SU-DHL-6 (cell line): ENCODE measurements around the gene C10orf71.

Experiments
- H2AFZ ChIP-seq: fragments of 200-600 bp; sonication (generic); 2 replicates; pipeline ENCODE4 v1.6.1; 2014; ENCODE audit warnings: low read depth, mild to moderate bottlenecking, moderate library complexity, mixed read lengths, antibody characterized with exemption, low read length; ENCODE audit not compliant: severe bottlenecking
- H3F3A ChIP-seq: fragments of 200-600 bp; shearing (Covaris generic); 2 replicates; pipeline ENCODE4 v1.6.0; 2016; ENCODE audit warnings: antibody characterized with exemption, mild to moderate bottlenecking; ENCODE audit not compliant: insufficient read depth
- H3K27ac ChIP-seq: fragments of 200-600 bp; sonication (generic); 2 replicates; pipeline ENCODE4 v1.5.1; 2016; ENCODE audit warnings: low read depth, mild to moderate bottlenecking, low read length, moderate library complexity, mixed read lengths
- H3K27me3 ChIP-seq: fragments of 200-600 bp; sonication (generic), shearing (Covaris generic); 2 replicates; pipeline ENCODE4 v1.6.0; 2014; ENCODE audit warnings: mild to moderate bottlenecking, low read length
- H3K36me3 ChIP-seq: fragments of 200-600 bp; sonication (generic); 2 replicates; pipeline ENCODE4 v1.6.1; 2014; ENCODE audit warnings: mild to moderate bottlenecking, low read length, mixed read lengths
- H3K4me2 ChIP-seq: fragments of 300-600, 200-600 bp; shearing (Covaris generic), sonication (generic); 2 replicates; pipeline ENCODE4 v1.6.0; 2014; ENCODE audit warnings: low read length, low read depth, mild to moderate bottlenecking; ENCODE audit not compliant: poor library complexity, severe bottlenecking
- H3K4me3 ChIP-seq: fragments of 200-600 bp; sonication (generic); 2 replicates; pipeline ENCODE4 v1.5.1; 2014; ENCODE audit warnings: antibody characterized with exemption, low read length, mild to moderate bottlenecking, mixed read lengths; ENCODE audit not compliant: insufficient read depth, poor library complexity, severe bottlenecking
- H3K79me2 ChIP-seq: fragments of 200-600 bp; sonication (generic); 2 replicates; pipeline ENCODE4 v1.6.1; 2014; ENCODE audit warnings: mild to moderate bottlenecking, low read length, moderate library complexity; ENCODE audit not compliant: insufficient read depth
- H3K9ac ChIP-seq: fragments of 200-600 bp; sonication (generic); 2 replicates; pipeline ENCODE4 v1.7.0; 2014; ENCODE audit warnings: mild to moderate bottlenecking, low read length
- H3K9me2 ChIP-seq: fragments of 200-600 bp; sonication (generic); replicated peaks from 2 replicates; pipeline ENCODE4 v1.6.1; 2014; ENCODE audit warnings: low read length; ENCODE audit not compliant: insufficient read depth
- H3K9me3 ChIP-seq: fragments of 200-600 bp; sonication (generic); 2 replicates; pipeline ENCODE4 v1.6.1; 2014; ENCODE audit warnings: low read length, mixed read lengths; ENCODE audit not compliant: insufficient read depth
- H4K20me1 ChIP-seq: fragments of 200-600 bp; sonication (generic); 2 replicates; pipeline ENCODE4 v1.6.1; 2014; ENCODE audit warnings: low read depth, mild to moderate bottlenecking, antibody characterized with exemption, low read length, moderate library complexity, mixed read lengths
- EZH2phosphoT487 ChIP-seq: fragments of 200-600 bp; sonication (generic), shearing (Covaris generic); conservative IDR thresholded peaks from 2 replicates; pipeline ENCODE4 v1.6.1; 2018; ENCODE audit warnings: mild to moderate bottlenecking, antibody characterized with exemption, low read length, moderate library complexity, mixed read lengths
- TF ChIP-seq, protein P1 (sequence below): fragments of 200-600 bp; sonication (generic); IDR thresholded peaks from one replicate; pipeline ENCODE4 v1.5.1; 2017; ENCODE audit warnings: antibody characterized with exemption, mild to moderate bottlenecking, low read length, moderate library complexity; ENCODE audit not compliant: insufficient read depth, poor library complexity, severe bottlenecking

Gene C10orf71

DNA sequence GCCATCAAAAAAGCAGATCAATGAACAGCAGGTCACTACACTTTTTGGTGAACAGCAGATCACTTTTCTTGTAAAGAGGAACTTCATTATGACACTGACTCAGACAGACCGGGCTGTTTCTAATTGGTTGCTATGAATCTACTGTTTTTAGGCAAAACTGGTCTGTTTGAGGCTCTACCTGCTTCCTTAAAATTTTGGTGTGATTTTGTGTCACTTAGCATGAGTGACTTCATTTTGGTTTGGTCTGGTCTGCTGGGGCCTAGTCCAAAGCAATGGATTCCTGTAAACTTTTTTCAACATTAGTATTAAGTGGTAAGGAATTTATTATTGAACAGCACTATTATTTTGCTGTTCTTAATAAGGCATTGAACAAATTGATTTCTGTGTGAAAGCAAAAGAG is 41.8 kb upstream of the C10orf71 start:
- no peak for TF ChIP-seq EZH2phosphoT487
- TF ChIP-seq, protein P1, sequence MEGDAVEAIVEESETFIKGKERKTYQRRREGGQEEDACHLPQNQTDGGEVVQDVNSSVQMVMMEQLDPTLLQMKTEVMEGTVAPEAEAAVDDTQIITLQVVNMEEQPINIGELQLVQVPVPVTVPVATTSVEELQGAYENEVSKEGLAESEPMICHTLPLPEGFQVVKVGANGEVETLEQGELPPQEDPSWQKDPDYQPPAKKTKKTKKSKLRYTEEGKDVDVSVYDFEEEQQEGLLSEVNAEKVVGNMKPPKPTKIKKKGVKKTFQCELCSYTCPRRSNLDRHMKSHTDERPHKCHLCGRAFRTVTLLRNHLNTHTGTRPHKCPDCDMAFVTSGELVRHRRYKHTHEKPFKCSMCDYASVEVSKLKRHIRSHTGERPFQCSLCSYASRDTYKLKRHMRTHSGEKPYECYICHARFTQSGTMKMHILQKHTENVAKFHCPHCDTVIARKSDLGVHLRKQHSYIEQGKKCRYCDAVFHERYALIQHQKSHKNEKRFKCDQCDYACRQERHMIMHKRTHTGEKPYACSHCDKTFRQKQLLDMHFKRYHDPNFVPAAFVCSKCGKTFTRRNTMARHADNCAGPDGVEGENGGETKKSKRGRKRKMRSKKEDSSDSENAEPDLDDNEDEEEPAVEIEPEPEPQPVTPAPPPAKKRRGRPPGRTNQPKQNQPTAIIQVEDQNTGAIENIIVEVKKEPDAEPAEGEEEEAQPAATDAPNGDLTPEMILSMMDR = no peak

DNA sequence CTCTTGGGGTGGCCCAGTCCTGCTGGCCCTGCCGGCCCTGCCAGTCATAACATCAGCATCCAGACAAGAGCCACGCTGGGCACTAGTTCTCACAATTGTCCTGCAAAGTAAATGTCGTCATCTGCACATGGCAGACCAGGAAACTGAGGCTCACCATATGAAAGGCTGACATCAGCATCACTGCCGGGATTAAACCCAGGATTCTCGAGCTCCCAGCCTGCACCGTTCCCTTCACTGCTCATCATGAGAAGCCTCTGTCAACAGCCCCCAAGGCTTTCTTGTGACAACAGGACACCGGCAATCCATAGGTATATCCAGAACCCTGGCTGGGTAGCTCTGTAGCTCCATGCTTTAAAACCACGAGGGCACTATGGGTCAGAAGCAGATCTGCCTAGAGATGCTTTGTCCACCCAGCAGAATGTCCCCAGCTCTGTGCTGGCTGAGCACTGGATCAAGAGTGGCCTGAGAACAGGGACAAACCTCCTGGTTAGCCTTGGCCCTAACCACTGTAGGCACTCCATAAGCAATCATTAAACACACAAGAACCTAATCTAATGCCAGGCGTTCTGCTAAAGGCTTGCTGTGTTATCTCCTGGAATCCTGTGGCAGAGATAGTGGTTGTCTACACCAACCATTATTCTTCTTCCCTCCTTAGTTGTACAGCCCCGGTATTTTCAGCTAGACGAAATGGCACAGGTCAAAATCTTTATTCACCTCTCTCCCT is 41.2 kb upstream of the C10orf71 start:
- Histone ChIP-seq H4K20me1 (no peaks in the 10 kb centered on the region), H3K4me3 (no peak overlapping the region), H3K27me3 (no peaks in the 10 kb centered on the region), H3K9ac (no peak overlapping the region), H3F3A (no peaks in the 10 kb centered on the region), H3K9me3 (no peaks in the 10 kb centered on the region), H2AFZ (no peak overlapping the region), H3K9me2 (no peaks in the 10 kb centered on the region), H3K36me3 (no peaks in the 10 kb centered on the region), H3K27ac (no peak overlapping the region), H3K4me2 (no peak overlapping the region), H3K79me2 (no peaks in the 10 kb centered on the region)
- TF ChIP-seq, protein P1 = no peak
- TF ChIP-seq EZH2phosphoT487 = no peak

More for the DNA sequence above, 41.8 kb upstream of the C10orf71 start:
- no peak overlapping the region for H2AFZ ChIP-seq
- no peak overlapping the region for H3K4me3 ChIP-seq
- no peaks in the 10 kb centered on the region for H3K27me3 ChIP-seq
- no peaks in the 10 kb centered on the region for H3F3A ChIP-seq
- H3K27ac ChIP-seq = no peak overlapping the region
- H3K9me3 ChIP-seq = no peaks in the 10 kb centered on the region
- no peaks in the 10 kb centered on the region for H4K20me1 ChIP-seq
- no peaks in the 10 kb centered on the region for H3K9me2 ChIP-seq
- no peaks in the 10 kb centered on the region for H3K79me2 ChIP-seq
- no peak overlapping the region for H3K9ac ChIP-seq
- no peaks in the 10 kb centered on the region for H3K36me3 ChIP-seq
- H3K4me2 ChIP-seq = no peak overlapping the region

GRCh38 chr10:49258350-49258683 is 40.7 kb upstream of the C10orf71 start:
- no peaks in the 10 kb centered on the region for H3K9me2 ChIP-seq
- H3K27ac ChIP-seq = no peak overlapping the region
- H3K27me3 ChIP-seq = no peaks in the 10 kb centered on the region
- H3K9ac ChIP-seq = no peak overlapping the region
- H3K4me2 ChIP-seq = no peak overlapping the region
- H3F3A ChIP-seq = no peaks in the 10 kb centered on the region
- H3K79me2 ChIP-seq = no peaks in the 10 kb centered on the region
- no peak overlapping the region for H3K4me3 ChIP-seq
- H2AFZ ChIP-seq = no peak overlapping the region
- H3K9me3 ChIP-seq = no peaks in the 10 kb centered on the region
- H4K20me1 ChIP-seq = no peaks in the 10 kb centered on the region
- no peaks in the 10 kb centered on the region for H3K36me3 ChIP-seq
- no peak for TF ChIP-seq EZH2phosphoT487
- TF ChIP-seq, protein P1 = no peak
